Activated CD8-positive, alpha-beta memory T cell treated with anti-CD3 and anti-CD28 coated beads, Interleukin-2, amount 50 U/mL, for 24 hours (primary cell): ENCODE data around the gene P2RY2.

Source experiments
- DNase-seq: peaks from one replicate; pipeline ENCODE4 v3.0.0-alpha.2; 2020; ENCODE audit errors: extremely low read depth

P2RY2 gene

GRCh38 chr11:73242251-73243092 is 24.4 kb downstream of the P2RY2 start:
- DNase-seq: peak; percentile 50

DNA sequence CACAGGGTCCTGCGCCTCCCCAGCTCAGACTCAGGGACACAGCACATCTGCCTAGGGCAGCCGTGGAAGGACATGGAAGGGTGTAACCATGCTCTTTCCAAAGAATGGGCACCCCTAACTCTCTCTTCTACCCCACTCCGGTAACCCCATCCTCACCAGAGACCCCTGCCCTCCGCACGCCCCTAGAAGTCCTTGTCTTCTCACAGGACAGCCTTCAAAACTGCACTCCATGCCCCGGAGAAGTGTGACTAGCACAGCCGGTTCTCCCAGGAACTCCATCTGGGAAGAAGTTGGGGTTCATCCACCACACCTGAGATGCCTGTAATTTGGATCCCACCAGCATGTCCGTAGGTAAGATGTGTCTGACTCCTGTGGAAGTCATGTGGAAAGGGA is 25.0 kb downstream of the P2RY2 start:
- no peak for DNase-seq

DNA sequence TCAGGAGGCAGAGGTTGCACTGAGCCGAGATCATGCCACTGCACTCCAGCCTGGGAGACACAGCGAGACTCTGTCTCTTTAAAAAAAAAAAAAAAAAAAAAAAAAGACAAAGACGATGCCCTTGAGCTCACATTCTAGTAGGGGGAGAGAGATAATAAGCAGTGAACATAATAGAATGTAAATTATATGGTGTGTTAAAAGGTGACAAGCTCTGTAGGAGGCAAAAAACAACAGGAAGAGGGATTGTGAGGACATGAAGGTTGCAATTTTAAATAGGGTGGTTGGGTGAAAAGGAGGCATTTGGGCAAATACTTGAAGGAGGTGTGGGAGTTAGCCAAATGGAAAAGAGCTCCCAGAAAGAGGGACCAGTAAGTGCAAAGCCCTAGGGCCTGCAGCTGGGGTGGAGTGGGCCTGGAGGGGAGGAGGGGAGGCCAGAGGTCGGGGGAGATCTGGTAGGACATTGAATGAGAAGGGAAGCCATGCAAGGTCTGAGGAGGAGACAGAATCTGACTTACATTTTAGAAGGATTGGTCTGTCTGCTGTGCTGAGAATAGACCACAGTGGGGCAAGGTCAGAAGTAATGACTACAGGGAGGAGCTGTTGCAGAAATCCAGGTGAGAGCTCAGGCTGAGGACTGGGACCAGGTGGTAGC is 26.6 kb downstream of the P2RY2 start:
- DNase-seq: no peak

DNA sequence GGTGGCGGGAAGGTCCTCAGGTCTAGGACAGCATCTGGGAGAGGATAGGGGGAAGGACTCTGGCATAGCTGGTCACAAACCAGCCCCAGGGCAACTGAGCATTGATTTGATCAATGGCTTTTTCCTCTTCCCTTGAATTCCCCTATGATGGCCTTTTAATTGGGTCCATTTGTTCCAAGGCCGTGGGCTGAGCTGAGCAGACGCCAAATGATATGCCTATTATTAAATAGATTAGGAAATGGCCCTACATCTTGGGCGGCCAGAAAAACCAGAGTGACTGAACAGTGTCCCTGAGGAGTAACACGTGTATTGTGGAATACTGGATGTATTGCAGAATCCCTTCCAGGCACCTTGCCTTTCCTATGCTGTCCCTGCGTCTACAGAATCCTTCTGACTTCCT is 27.4 kb downstream of the P2RY2 start:
- no peak for DNase-seq

DNA sequence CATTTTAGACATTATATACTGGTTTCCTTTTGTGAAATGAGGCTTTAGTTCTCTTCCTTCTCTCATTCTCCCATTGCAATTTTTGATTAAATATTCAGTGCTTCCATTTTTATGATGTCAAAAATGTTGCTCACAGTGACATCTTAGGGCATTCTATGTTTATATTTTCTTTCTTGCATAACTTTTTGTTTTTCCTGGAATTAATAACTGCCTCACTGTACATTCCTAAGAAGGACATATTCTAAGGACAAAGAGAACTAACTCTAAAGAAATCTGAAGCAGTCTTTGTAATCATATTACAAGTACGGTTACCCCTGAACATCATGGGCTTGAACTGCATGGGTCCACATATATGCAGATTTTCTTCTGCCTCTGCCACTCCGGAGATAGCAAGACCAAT is 28.2 kb downstream of the P2RY2 start:
- DNase-seq: no peak

GRCh38 chr11:73248526-73249185 is 30.6 kb downstream of the P2RY2 start:
- no peak for DNase-seq

DNA sequence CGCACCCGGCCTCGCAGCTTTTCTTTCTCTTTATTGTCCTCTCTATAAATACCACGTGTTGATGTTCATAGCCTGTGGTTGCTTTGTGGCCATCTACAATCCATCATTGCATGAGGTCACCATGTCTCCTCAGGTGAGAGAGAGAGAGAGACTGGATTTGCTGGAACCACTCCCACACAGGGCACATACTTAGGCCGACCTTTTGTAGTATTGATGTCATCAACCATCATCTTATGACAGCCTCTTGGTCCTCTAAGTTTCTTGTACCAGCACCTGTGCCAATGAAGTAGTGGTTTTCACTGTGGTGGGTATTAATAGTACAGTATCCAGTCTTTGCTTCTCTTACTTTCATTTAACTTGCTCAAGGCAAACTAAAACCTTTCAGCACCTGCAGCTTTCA is 31.2 kb downstream of the P2RY2 start:
- no peak for DNase-seq

- DNase-seq: no peak
These were observed 32.0 kb downstream of the P2RY2 start for GRCh38 chr11:73249853-73250783.

DNA sequence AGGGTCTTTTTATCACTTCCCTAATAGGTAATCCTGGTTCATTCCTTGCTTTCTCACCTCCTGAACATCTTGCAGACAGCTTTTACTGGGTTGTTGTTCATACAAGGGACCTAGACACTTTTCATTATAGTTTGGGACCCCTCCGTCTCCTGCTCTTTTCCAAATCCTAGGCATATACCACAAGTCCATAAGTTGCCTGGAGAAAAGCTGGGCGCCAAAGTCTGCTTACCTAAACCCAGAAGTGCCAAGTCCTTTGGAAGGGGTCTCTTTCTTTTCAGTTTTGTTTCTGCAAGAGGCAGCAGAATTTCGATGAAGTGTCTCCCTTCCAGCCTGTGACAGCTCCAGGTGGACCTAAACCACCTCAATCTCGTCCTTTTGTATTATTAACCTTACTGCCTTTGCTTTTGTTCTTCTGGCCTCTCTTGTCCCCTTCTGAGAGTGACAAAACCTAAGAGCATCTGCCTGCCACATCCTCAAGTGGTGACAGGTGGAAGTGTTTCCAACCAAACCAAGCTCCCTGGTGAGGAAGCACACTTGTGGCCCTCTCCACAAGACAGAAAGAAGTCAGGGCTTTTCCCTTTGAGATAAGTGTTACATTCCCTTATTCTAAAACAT is 34.6 kb downstream of the P2RY2 start:
- no peak for DNase-seq

DNA sequence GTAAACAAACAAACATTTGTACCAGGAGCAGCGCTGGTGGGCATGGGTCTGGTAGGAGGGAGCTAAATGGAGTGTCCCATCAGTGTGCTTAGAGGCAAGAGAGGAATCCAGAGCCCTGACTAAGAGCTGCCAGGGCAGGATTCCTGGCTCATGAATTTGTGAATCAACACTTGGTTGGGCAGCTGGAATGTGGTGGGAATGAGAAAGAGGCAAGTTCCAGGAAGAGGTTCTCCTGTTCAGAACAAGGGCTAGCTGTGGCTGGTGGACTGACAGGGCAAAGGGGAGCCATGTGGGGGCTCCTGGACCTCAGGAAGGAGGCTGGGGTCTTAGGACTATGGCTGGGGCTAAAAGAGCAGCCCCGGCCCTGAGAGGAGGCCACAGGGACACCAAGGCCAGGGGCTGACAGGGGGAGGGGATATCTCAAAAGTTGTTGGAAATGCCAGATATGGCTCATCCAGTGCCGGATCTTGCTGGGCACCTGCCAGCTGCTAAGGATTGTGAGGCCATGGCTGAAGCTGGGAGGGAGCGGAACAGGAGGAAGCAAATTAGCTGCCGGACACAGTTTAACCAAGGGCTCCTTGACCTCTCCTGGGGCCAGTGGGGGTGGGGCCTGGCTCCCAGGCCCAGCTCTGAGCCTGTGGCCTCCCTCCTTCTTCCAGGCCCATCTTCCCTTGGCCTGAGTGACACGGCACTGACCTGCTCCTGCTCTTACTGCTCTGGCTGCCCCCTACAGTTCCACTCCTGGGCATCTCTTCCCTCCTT is 39.4 kb downstream of the P2RY2 start:
- DNase-seq: no peak

DNA sequence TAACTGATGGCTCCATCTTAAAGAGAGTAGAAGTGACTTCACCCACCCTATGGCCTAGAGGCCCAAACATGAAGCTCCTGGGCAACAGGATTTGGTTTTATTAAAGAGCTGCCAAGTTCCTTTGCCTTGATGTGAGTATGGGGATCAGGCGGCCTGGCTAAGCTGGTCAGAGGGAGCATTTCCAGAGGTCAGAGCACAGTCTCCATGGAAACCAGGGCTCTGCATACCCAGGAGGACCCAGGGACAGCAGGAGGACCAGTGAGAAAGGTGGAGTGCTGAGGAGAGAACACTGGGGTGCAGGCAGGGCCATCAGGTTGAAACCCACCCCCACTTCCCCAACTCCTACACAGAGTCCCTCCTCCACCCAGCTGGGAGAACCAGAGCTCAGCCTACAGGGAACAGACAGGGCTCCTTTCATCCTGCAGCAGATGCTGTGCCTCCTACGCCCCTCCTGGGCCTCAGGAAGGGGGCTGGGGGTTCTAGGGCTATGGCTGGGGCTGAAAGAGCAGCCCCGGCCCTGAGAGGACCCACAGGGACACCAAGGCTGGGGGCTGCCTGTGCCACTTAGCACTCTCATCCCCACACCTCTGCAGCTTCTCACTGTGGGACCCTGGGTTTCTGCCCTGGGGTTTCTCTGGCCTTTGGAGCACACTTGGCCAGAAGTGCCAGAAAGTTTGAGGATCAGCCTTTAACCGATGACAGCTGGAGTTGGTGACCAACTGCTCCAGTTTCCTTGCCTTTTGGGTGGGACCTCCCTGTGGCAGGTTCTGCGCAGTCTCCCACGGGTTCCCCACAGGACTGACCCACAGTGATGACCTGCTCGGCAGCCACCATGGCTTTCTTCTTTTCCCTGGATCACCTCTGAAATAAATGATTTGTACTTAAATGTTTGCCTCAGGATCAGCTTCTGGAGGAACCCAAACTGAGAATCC is 40.3 kb downstream of the P2RY2 start:
- DNase-seq: no peak

- DNase-seq: no peak
These were observed 41.5 kb downstream of the P2RY2 start for GRCh38 chr11:73259406-73260126.

- no peak for DNase-seq
These were observed 42.0 kb downstream of the P2RY2 start for GRCh38 chr11:73260127-73260457.

GRCh38 chr11:73262851-73263495 is 44.9 kb downstream of the P2RY2 start:
- no peak for DNase-seq

DNA sequence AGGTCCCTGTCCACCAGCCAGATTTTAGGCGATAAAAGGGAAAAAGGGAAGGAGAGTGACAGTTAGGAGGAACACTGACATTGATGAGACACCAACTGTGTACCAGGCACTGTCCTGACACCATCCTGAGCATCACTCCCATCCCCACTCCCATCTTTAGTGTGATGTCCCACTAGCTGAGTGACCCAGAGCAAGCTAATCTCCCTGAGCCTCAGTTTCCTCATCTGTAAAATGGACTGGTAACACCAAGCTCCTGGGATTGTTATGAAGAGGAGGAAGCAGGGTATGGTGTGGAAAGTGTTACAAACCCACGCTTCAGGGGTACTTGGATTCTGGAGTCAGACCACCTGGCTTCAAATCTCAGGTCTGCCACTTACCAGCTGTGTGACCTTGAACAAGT is 45.6 kb downstream of the P2RY2 start:
- DNase-seq: no peak

DNA sequence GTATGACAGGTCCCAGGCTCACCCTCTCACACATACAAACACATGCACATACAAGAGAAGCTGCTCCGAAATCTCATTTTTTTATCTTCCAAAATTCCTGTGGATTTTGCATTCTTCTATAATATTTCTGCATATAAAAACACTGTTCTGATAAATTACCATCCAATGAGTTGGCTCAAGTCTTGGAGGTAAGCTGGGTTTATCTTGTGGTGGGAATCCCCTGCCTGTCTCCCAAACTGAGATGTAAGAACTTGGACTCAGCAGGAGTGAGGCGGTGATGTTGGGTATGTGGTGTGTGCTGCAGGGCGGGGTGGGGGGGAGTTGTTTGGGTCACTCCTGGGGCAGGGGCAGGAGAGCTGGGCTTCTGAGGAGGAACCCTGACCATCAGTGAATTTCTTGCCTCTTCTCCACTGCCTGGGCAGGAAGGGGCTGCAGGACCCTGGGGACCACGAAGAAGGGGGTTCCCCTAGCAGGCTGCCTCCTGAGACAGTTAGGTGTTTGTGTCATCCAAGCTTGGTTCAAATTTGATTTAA is 47.3 kb downstream of the P2RY2 start:
- no peak for DNase-seq

- DNase-seq: no peak
These were observed 48.0 kb downstream of the P2RY2 start for GRCh38 chr11:73265853-73266645.
